A673 (cell line): ENCODE measurements around the gene HCK.

Source experiments
- EZH2 ChIP-seq: fragments of 200-600 bp; sonication (generic); IDR thresholded peaks from 2 replicates; pipeline ENCODE4 v1.6.1; 2017; ENCODE audit warnings: borderline replicate concordance, low read depth, mild to moderate bottlenecking, mixed read lengths, antibody characterized with exemption, low read length; ENCODE audit not compliant: poor library complexity, severe bottlenecking
- TF ChIP-seq, protein P1 (sequence below): fragments of 300-800, 200-600 bp; sonication (generic); conservative IDR thresholded peaks from 2 replicates; pipeline ENCODE4 v1.5.1; 2017; ENCODE audit warnings: low read depth, mild to moderate bottlenecking, antibody characterized with exemption, low read length, moderate library complexity, mixed read lengths

DNA sequence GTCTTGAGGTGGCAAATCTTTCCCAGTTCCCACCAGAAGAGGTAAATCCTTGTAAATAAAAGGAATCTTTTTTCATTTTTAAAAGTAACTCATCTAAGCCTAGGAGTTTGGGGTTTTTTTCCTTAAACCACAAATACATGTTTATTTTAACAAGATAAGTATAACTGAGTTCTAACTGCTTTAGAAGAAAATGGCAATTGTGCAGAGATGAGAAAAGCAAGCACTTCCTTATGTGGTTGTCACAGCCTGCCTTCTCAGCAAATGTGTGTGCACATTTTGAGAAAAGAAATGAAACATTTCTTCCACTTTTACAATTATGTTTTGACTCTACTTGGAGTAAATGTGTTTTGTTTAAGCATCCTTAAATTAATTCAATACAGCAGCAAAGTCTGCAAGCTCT lies 17.7 kb downstream of the HCK start:
- TF ChIP-seq, protein P1, sequence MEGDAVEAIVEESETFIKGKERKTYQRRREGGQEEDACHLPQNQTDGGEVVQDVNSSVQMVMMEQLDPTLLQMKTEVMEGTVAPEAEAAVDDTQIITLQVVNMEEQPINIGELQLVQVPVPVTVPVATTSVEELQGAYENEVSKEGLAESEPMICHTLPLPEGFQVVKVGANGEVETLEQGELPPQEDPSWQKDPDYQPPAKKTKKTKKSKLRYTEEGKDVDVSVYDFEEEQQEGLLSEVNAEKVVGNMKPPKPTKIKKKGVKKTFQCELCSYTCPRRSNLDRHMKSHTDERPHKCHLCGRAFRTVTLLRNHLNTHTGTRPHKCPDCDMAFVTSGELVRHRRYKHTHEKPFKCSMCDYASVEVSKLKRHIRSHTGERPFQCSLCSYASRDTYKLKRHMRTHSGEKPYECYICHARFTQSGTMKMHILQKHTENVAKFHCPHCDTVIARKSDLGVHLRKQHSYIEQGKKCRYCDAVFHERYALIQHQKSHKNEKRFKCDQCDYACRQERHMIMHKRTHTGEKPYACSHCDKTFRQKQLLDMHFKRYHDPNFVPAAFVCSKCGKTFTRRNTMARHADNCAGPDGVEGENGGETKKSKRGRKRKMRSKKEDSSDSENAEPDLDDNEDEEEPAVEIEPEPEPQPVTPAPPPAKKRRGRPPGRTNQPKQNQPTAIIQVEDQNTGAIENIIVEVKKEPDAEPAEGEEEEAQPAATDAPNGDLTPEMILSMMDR: no peak
- TF ChIP-seq EZH2: no peak
